CD4-positive, alpha-beta T cell treated with Interleukin-1 beta for 1 hour (primary cell): ENCODE measurements around the gene PSTPIP1.

Experiments
- DNase-seq, 2 donors: peaks; one replicate each; pipeline ENCODE4 v3.0.0-alpha.2; 2020 to 2022

PSTPIP1 gene

DNA sequence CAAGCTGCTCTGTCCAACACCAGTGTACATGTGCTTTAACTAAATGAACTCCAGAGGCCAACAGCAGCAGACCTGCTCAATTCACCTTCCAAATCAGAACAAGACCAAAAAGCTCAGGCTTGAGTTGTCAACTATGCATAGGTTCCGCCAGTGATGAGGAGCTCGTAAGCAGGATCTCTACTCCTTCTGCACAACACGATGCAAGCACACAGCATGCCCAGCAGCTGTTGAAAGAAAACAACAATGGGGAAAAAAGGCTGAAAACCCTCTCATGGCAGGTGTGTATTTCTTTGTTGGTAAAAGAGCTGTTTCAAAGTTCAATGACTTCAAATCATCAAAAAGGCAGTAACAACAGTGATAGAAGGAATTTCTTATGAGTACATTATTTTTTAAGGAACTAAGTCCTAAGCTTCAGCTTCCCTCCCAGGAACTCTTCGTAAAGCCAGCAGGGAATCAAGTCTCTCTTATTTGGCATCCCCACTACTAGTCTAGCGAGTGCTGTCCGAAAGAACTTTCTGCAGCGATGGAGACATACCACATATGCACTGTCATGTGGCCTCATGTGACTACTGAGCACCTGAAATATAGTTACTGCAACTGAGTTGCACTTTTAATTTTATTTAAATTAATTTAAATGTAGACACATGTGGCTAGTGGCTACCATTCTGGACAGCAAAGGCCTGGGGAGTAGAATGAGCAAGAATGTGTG is 51.9 kb downstream of the PSTPIP1 start:
- DNase-seq = no peak

DNA sequence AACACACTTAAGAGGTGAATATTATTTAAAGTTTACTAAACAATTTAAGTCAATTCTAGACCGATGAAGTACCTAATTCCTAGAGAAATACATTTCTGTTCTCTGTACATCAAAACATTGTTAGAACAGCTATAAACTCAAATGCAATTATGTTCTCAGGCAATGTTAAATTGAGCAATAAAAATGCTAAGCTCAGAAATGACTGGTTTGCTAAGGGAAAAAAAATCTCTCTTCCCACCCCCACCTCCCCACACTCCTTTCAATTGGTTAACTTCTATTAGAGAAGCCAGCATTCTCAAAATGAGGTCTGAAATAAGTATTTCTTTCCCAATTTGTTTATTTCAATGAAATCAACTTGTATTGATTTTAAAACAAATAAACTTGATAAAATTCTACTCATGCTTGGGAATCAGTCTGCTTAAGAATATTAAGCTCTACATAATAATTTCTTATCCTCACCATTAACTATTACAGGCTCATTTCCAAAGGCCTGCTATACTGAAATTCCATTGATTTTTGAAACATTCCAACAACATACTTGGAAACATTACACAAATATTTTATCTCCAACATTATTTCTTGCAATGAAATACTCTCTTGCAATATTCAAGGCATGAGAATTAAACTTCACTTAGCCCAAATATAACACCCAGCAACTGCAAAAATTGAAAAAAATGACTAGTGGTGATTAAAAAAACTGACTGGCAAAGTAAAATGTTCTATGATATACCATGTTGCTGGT is 53.4 kb downstream of the PSTPIP1 start:
- no peak for DNase-seq

DNA sequence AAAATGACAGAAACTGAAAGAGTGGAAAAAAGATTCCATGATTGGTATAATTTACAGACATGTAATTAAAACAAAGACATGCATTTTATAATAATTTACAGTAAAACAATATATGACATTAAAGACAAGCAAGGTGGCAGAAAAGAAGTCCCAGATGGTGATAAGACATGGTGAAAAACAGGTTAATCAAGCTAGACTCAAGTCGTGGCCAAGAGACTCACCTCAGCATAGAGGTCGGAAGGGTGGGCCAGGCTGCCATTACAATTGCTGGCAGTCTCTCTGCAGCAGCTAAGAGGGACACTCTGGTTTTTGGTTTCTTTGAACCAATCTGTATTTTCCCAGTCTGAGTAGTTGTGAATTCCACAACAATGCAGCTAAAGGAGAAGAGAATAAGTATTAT is 57.6 kb downstream of the PSTPIP1 start:
- no peak for DNase-seq

DNA sequence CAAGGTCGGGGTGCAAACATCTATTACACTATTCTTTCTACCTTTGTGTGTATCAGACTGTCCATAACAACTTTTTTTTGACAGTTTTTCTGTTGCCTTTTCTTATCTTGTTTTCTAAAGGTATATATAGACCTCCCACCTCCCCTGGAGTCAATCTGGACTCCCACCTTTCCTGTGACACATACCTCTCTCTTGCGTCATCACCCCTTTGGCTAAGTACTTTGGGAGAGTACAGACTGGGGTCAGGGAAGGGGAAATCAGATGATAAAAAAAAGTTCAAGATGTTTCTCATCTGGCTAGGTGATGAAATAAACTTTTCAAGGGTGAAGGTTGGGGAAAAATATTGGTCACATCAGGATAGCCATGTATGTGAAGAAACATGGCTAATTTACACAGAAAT is 58.8 kb downstream of the PSTPIP1 start:
- DNase-seq = no peak

DNA sequence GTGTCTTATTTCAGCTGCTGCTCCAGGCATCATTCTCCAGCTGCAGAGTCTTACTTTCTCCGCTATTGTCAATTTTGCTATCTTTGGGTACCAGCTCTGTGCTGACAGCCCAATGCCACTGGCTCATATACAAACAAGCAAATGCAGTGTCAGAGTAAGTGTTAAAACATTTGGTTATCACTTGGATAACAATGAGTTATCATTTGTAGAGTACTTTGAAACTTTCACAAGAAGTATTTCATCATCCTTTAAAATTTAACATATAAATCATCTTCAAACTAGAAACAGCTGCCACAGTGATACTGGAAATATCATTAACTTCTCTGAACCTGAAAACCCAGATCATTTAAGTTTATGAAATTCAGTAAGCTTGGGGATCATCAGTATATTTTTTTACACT is 62.1 kb downstream of the PSTPIP1 start:
- DNase-seq = no peak

DNA sequence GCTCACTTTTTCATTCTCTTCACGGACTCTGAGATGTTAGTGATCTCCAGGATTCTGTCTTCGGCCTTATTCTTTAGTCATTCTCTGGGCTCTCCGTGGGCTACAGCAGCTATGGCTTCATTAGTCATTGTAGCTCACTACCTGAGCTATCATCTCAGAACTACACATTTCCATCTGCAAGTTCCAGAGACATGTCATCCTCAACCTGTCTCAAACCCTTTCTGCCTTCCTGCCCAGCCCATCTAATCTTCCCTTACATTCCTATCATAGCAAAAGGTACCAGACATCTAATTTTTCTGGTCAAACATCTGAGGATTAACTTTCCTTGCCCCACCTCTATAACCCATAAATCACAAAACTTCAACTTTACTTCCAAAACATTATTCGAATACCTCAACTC is 62.8 kb downstream of the PSTPIP1 start:
- no peak for DNase-seq

DNA sequence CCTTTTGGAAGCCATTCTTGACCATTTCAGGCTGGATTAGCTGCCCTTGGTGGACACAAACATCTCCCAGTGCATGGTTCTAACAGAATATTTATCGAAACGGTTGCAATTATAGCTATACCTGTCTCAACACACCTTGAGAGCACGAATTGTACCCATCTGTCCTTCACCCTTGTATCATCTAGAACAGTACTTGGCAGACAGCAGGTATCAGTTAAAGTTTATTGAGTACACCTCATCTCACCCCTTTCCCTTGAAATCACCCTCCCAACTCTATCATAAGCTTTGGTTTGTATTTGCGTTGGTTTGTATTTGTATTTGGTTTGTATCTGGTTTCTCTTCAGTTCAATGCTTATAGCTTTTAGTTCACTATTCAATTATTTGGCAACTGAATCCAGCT is 63.5 kb downstream of the PSTPIP1 start:
- DNase-seq = no peak

DNA sequence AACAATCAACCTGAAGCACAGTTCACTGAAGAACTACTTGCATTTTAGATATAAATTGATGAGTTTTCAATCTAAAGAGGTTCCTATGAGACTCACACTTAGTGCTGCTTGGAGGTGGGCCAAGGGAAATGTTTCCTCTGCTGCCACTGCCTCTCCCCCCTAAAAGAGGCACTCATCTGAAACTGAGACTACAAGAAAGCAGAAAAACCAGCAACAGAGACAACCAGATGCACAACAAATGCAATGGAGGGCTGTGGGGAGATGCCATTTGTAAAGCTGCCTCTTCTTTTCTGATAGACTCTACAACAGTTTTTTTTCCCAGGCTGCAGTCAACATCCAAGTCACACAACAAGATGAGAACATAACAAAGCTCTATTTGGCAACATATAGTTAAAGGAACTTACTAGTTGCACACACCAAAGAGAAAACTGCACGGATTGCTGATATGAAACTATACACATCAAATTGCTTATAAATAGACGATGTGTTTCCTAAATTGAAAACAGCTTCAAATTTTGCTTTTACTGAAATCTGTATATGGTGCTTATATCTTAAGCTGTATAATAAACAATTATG is 64.9 kb downstream of the PSTPIP1 start:
- no peak for DNase-seq

DNA sequence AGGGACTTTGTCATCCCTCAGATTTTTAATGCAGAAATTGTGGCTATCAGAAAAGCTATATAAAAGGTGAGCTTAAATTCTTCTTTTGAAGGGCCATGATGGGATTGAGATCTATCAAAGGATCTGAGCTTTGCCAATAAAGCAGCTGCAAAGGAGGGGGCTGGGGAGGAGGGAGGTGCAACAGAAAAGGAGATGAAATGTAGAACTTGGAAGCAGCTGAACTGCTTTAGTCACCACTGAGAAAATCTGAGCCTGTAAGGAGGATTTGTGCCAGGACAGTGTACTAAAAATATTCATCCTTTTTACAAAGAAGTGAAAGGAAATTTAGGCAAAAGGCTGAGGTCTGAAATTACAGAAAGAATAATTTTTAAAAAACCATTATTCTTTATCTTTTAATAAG is 65.6 kb downstream of the PSTPIP1 start:
- DNase-seq = no peak

DNA sequence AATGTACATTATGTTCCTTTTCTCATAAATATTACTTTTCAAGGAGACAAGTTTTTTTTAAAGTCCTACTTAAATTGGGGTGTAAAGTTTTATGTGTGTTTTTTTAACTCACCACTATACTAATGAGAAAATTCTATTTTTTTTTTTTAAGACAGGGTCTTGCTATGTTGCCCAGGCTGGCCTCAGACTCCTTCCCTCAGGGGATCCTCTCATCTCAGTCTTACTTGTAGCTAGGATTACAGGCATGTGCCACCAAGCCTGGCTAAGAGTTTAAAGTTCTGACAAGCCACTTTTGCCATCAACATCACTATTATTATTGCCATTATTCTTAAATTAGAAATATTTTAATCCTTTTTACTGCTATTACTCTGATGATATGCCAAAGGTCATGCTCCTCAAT is 68.3 kb downstream of the PSTPIP1 start:
- no peak for DNase-seq

DNA sequence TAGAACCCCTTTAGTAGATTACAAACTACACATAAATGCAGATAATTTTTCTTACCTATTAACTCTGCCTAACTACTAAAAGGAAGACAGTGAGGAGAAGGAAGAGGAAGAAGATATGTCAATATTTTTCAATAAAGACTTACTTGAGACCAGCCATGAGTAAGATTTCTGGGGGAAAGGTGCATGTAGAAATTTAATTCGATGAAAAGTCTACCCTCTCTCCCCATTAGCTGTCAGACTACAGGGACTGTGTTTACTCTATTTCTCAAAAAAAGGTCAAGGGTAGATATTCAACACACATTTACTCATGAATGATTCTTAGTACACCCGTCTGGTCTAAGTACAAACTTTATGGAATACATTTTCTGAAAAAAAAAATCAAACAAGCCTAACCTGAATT is 69.1 kb downstream of the PSTPIP1 start:
- DNase-seq = no peak

DNA sequence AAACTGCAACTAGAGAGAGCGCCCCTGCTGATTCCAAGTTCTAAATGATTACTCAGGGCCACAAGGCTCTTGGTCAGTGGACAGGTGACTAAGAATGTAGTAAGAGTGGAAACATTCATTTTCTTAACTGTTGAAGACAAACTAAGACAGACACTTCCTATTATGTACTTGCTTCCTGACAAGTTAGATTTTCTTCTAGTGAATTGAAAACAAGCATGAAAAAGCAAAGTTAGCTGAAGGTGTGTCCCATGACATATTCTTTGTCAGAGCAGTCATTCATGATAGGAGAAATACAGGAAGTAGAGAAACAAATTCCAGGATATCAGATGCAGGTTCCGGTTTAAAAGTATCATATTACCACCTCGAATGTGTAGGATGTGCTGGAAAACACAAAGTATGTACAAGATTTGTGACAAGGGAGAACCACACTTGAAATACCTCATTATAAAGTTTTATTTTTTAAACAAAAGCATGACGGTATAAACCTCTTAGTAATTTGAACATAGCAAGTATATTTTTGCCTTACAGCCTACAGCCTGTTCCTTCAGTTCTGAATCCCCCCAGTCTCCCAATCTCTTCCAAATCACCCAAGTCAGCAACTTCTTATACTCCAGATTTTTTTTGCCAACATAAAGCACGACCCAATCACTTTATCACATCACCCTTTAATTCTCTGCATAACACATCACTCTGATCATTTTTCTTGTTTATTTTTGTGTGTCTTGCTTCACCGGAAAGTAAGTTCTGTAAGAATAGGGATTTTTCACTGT is 69.8 kb downstream of the PSTPIP1 start:
- DNase-seq = no peak

DNA sequence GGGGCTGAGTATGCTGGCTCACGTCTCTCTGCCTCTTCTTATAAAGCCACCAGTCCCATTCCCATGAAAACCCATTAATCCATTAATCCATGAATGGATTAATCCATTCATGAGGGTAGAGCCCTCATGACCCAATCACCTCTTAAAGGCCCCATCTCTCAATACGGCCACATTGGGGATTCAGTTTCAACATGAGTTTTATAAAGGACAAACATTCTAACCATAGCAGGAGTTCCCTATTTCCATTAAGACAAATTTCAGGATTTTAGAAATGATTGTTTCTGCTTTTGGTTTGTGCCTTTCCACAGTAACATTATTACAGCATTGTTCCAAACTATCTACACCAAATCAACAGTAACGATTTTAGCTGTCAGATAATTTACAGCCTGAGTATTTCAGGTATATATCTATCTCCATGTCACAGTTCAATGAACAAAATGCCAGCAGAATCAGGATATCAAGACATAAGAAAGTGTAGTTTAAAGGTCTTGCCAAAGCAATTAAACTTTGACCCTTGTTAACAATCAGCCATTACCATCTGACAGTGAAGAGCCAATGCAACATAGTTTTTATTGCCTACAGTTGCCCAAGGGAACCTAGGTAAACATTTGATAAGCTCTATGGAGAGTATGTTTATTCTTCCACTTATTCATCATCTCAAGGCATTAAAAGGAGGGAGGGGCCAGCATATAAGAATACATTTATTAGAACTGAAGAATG is 72.2 kb downstream of the PSTPIP1 start:
- DNase-seq = no peak

DNA sequence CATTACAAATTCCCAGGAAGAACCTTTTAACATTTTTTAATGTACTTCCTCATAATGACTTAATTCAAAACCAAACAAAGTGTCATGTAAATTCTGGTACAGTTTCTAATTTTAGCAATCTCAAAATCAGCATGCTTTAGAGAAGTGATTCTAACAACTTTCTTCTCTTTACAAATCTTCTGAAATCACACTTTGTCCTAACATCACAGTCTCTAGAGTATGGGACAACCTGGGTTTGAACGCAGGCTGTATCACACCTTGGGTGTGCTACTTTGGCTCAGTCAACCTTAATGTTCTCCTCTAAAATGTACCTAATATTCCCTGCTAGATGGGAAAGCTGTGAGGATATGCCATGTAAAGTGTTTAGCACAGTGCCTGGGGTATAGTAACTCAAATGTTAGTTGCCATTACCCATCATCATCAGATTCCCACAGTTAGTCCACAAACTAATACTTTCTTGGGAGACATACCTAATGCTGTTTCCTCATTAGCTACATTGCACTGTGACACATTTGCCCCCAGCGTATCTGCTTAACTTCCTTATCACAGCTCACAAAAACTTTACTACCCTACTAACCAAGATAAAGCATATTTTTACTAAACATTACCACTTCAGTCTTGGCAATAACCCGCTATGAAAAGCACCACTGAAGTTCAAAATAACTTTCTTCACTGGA is 72.9 kb downstream of the PSTPIP1 start:
- DNase-seq = no peak

DNA sequence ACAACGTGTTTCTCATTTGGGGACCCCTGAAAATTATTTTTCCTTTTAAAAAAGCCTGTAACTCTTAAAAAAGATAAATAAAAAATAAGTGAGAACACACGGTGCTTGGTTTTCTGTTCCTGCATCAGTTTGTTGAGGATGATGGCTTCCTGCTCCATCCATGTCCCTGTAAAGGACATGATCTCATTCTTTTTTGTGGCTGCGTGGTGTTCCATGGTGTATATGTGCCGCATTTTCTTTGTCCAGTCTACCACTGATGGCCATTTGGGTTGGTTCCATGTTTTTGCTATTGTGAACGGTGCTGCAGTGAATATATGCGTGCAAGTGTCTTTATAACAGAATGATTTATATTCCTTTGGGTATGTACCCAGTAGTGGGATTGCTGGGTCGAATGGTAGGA is 73.7 kb downstream of the PSTPIP1 start:
- no peak for DNase-seq

DNA sequence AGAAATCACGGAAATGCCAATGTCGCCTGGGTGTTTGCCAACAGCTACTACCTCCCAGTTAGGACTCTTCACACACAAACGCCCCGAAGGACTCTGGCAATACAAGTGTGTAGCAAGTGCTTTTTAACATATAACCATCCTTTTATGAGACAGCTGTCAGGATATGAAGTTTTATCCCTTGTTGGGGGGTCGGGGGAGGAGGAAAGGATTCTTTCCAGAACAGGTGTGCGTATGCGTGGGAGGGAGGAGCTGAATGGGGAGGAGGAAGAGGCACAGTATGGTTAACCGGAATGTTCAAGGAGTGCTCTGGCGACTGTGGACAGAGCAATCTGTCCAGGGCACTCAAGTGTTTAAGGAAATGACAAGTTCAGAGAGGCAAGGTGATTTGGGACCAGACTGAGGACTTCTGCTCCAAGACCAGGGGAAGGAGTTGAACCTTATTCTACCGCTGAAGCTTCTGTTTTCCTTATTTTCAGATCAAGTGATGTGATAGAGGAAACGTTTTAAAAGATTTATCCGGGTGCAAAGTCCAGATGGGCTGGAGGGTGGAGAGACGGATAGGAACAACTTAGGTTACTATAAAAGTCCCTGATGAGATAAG is 74.7 kb downstream of the PSTPIP1 start:
- DNase-seq = no peak

DNA sequence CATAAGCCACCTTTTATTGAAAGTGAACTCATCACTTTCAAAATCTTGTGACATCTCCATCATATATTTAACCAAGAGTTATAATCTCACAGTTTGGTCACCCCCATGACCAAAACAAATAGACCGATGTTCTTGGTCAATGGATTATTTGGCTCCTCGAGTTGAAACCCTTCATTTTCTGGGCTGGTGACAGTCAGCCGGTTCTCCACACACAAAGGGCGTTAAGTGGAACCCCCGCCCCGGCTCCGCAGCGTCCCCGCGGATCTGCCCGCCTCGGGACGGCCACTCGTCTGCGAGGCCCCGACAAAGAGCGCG is 75.2 kb downstream of the PSTPIP1 start:
- peak in 1 of 2 donors; percentile 26 for DNase-seq

DNA sequence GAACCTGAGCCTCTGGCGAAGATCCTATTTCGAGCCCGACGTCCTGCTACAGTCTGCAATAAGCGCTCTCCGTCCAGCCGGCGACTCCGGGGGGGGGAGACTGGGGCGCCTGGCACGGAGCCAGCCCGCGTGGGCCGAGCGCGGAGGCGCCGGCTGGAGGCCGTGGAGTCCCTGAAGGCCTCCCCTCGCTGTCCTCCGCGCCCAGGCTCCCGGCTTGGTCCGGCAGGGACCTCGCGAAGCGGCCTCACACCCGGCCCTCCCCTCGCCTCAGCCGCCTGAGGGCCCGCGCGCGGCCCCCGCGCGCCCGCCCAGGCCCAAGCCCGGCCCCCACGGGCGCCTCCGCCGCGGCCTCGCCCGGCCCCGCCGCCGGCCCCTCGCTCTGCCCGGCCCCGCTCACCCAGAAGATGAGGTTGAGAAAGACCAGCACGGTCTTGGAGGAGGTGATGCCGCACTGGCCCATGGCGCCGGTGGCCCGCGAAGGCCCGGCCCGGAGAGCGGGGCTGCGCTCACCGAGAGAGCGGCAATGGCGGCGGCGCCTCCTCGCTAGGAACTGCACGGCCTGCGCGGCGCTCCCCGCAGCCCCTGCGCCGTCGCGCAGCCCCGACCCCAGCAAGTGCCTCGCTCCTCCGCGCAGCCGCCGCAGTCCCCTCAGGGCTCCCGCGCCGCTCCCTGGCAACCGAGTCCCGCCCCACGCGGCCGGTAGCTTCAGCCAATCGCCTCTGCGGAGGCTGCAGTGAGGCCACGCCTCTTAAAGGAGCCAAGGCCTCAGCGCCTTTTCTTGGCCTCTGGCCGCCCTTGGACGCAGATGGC is 75.8 kb downstream of the PSTPIP1 start, which contains the start of gene TSPAN3:
TSS of gene TSPAN3 (minus strand) at position 615 of the 810 bp plus-strand sequence. CDS start at position 460, 155 bp downstream.
- peak; percentile 93 for DNase-seq

DNA sequence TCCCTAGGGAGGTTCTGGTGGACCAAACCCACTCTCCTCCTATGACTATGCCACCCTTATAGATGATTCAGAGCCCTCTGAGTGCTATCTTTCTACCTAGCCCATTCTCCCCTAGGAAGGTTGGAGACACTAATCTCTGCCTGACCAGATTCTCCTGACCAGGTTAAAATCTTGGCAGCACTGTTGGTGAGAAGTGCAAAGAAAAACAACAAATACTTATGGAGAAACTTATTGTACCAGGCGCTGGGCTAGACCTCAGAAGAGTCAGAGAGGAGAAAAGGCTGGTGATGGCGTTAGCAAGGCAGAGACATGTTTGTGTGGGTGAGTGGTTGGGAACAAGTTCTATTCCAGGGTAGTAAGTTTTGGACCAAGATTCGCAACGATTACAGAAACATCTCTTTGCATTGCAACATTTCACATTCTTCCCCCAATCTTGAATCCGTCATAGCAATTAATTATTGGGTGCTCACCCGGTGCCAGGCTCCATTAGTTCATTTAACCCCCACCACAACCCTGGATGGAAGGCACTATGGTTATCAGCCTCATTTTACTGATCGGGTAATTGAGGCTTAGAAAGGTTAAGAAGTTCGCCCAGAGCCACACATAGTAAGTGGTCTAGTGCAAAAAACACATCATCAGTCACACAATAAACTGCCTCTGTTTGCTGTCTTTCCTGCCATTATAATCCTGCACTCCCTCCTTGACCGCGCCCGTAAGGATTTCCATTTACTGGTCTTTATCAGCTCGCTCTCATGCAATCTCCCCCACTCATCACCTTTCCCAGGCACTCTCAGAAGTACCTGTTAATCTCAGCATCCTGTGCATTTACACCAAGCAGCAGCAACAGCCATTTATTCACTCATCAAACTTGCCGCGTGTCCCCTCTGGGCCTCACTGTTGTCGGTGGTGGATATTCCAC is 76.6 kb downstream of the PSTPIP1 start:
- DNase-seq = no peak

DNA sequence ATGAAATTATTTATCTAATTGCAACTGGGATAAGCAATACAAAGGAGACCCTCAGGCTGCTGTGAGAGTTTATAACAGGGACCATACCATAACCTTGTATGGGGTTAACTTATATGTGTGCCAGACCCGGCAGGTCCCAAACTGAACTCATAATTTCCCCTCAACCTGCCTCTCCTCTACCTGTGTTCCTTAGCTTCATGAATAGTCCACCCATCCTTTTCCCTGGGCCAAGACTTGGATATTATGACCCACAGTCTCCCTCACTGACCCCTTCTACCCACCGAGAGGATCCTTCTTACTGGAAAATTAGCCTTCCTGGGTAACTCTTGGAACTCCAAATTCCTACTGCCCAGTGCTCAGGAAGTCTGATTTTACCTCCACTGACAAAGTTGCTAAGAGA is 79.4 kb downstream of the PSTPIP1 start:
- no peak for DNase-seq
